ENCODE results near the gene UTS2R.
"Not testable (repeated sequence)": the region's sequence is repeated elsewhere in the genome, so short reads cannot be mapped to it uniquely, and the experiment has no call there.

UTS2R gene

GRCh38 chr17:82411396-82412053 is 40.0 kb downstream of the UTS2R start:
- DNase-seq = no peak

- DNase-seq = not testable (repeated sequence)
These were observed 40.5 kb downstream of the UTS2R start for GRCh38 chr17:82412081-82412480.

GRCh38 chr17:82412535-82413520 is 41.3 kb downstream of the UTS2R start:
- peak; percentile 45 for DNase-seq

- no peak for DNase-seq
These were observed 43.1 kb downstream of the UTS2R start for GRCh38 chr17:82414548-82415281.

DNA sequence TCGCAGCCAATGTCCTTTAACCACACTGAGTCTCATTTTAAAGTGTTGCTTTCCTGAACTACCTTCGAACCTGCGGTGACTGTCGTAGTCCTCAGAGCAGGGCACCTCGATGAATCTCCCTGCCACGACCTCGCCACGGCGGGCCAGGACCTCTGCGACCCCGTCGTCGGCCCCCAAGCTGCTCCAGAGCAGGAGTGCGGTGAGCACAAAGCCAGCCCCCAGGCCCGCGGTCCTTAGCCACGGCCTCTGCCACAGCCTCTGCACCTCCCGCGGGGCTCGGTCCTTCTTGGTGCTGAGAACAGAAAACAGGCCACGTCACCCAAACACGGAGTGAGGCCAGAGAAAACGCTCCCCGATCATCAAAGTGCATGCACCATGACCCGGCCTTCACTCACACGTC is 43.8 kb downstream of the UTS2R start:
- DNase-seq = no peak

- no peak for DNase-seq
These were observed 44.2 kb downstream of the UTS2R start for GRCh38 chr17:82415786-82416185.

DNA sequence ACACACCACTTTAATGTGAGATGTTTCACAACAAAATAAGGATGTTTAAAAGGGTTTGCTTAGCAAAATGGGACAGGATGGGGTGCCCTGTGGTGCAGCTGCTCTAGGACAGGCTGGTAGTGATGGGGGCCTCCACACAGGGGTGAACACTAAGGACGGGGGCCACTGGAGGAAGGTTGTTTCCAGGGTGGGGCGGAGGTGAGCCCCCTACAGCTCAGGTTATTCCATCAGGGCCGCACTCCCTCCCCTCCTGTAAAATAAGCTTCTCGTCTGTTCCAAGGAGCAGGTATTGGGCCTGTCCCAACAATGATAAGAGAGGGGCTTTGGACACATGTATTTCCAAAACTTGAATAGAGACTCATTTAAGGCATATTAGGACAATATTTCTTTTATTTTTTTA is 44.7 kb downstream of the UTS2R start:
- no peak for DNase-seq

DNA sequence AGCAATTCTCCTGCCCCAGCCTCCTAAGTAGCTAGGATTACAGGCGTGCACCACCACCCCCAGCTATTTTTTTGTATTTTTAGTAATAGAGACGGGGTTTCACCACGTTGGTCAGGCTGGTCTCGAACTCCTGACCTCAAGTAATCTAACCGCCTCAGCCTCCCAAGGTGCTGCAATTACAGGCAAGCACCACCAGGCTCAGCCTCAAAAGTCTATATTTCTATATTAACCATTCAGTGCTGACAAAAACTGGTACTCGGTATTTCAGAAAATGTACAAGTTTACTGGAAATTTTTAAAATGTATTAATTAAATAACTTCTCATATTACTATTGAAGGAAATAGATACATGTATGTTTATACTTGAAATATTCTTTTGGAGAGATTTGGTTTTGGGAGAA is 45.2 kb downstream of the UTS2R start:
- DNase-seq = no peak

- peak; percentile 96 for DNase-seq
These were observed 46.7 kb downstream of the UTS2R start, which contains the start of the genes HEXD and OGFOD3 for GRCh38 chr17:82418001-82418986. Gene HEXD (plus strand): TSS chr17:82418347. CDS start chr17:82419800, 1,453 bp downstream. Gene OGFOD3 (minus strand): TSS chr17:82418586. CDS start chr17:82418485, 101 bp downstream.

- DNase-seq = no peak
These were observed 48.0 kb downstream of the UTS2R start for GRCh38 chr17:82419540-82419939.

GRCh38 chr17:82424001-82424862 is 52.7 kb downstream of the UTS2R start:
- DNase-seq = peak; percentile 23

DNA sequence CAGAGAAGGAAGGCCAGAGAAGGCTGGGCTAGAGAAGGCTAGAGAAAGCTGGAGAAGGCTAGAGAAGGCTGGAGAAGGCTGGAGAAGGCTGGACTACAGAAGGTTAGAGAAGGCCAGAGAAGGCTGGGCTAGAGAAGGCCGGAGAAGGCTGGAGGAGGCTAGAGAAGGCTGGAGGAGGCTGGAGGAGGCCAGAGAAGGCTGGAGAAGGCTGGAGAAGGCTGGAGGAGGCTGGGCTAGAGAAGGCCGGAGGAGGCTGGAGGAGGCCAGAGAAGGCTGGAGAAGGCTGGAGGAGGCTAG is 53.2 kb downstream of the UTS2R start:
- DNase-seq = no peak
